ENCODE measurements around the gene TMEM47.

The TMEM47 gene

GRCh38 chrX:34584781-34585180 lies 72.3 kb downstream of the TMEM47 start:
- DNase-seq, result no peak

DNA sequence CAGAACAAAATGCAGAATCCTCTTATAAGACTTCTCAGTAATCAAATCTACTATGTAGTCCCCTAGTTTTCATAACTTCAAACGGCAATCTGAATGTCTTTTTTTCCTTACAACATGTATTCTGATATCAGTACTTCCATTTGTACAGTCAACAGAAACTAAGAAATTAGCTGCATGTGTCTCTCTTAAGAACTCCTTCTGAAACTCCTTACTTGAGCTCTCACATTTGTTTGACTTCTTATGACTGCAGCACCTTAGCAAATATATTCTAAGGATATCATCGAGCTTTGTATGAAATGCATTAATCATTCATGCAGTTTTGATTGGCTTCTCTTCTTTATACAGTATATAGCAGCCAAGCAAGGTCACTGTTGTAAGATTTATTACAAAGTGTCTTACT lies 77.0 kb downstream of the TMEM47 start:
- no peak for DNase-seq

GRCh38 chrX:34578237-34578636 lies 78.8 kb downstream of the TMEM47 start:
- peak in 1 of 2 donors; percentile 33 for DNase-seq

All from hippocampal formation (tissue), 2 donors.